ENCODE data around the gene WNT4.

DNA sequence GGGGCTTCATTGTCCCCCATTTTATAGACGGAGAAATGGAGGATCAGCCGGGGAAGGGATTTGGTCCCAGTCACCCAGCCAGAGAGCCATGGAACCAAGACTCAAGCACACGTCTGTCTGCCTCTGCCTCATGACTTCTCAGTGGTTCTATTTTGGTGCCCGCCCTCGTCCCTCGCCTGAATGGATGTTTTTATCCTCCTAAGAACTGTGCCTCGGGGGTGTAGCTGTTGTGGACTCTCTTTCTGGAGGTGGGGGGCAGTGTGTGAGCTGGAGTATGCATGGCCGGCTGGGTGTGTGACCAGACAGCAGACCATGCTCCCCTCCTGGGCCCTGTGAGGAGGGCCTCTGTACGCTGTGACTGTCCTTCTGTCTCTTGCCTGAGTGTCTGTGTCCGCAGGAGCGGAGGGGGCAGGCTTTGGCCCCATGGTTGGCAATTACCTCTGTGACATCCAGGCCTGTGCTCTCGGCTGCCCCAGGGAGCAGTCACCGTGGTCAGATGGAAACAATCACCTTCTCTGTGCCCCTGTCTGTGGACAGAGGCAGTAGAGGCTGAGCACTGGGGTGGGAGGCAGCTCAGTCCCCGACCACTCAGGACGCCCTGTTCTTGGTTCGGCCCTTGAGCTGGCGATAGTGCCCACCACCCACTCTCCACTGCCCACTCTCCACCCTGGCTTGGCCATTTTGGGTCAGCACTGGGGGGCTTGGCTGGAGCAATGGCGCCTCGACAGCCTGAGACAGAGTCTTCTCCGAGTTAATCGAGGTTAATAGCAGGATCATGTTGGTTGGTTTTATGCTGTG is 20.4 kb downstream of the WNT4 start:
- no peak for TF ChIP-seq GATA3 (IDR thresholded peaks at IDR 0.05; ENCODE audit: low read depth, low read length)
- no peak for TF ChIP-seq GATA2 (IDR thresholded peaks at IDR 0.05; ENCODE audit: low read depth, low read length)

All from SH-SY5Y (cell line).